Measurements from ENCODE around the gene DSG2.

The DSG2 gene

GRCh38 chr18:31592506-31593157, 94.7 kb downstream of the DSG2 start:
- DNase-seq: no peak

DNA sequence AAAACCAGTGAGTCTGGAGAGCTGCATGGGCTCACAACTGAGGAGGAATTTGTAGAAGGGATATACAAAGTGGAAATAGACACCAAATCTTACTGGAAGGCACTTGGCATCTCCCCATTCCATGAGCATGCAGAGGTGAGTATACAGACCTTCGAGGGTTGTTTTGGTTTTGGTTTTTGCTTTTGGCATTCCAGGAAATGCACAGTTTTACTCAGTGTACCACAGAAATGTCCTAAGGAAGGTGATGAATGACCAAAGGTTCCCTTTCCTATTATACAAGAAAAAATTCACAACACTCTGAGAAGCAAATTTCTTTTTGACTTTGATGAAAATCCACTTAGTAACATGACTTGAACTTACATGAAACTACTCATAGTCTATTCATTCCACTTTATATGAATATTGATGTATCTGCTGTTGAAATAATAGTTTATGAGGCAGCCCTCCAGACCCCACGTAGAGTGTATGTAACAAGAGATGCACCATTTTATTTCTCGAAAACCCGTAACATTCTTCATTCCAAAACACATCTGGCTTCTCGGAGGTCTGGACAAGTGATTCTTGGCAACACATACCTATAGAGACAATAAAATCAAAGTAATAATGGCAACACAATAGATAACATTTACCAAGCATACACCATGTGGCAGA, 97.3 kb downstream of the DSG2 start:
- no peak for DNase-seq

DNA sequence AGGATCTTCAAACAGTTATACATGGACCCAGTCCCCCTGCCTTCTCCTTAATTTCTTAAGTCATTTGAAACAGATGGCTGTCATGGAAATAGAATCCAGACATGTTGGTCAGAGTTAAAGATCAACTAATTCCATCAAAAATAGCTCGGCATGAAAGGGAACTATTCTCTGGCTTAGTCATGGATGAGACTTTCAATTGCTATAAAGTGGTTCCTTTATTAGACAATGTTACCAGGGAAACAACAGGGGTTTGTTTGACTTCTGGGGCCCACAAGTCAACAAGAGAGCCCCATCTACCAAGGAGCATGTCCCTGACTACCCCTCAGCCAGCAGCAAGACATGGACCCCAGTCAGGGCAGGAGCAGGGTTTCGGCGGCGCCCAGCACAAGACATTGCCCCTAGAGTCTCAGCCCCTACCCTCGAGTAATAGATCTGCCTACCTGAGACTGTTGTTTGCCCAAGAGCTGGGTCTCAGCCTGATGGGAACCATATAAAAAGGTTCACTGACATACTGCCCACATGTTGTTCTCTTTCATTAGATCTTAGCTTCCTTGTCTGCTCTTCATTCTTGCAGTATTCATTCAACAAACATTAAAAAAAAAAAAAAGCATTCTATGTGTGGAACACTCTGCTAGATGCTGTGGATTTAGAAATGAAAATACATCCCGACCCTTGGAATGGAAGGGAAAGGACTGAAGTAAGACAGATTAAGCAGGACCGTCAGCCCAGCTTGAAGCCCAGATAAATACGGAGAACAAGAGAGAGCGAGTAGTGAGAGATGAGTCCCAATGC, 98.3 kb downstream of the DSG2 start:
- no peak for DNase-seq

- no peak for DNase-seq
Measured at GRCh38 chr18:31598021-31598805, 100.2 kb downstream of the DSG2 start.

All from NCI-H748 treated with DMSO at 0.1 percent for 48 hours (cell line).